GM06990 (cell line): ENCODE results near the gene PGRMC2.

ENCODE experiments used
- DNase-seq: peaks from one replicate; pipeline ENCODE4 v3.0.0-alpha.2; 2011; ENCODE audit not compliant: insufficient read length; ENCODE audit errors: extremely low read depth
- H3K27me3 ChIP-seq: replicated peaks from 2 replicates; pipeline ENCODE4 v1.6.0; 2011; ENCODE audit warnings: low read length; ENCODE audit not compliant: control insufficient read depth, insufficient read depth
- H3K36me3 ChIP-seq: 2 replicates; pipeline ENCODE4 v1.5.1; 2011; ENCODE audit warnings: low read length; ENCODE audit not compliant: control insufficient read depth, insufficient read depth
- H3K4me3 ChIP-seq: replicated peaks from 2 replicates; pipeline ENCODE4 v1.5.1; 2011; ENCODE audit warnings: low read depth, mild to moderate bottlenecking, control low read depth, low read length
- TF ChIP-seq, protein P1 (sequence below): IDR thresholded peaks from 2 replicates; pipeline ENCODE4 v1.5.1; 2011; ENCODE audit warnings: low read length, control low read depth, mild to moderate bottlenecking, inconsistent platforms; ENCODE audit not compliant: insufficient read depth, poor library complexity, severe bottlenecking

PGRMC2 gene

DNA sequence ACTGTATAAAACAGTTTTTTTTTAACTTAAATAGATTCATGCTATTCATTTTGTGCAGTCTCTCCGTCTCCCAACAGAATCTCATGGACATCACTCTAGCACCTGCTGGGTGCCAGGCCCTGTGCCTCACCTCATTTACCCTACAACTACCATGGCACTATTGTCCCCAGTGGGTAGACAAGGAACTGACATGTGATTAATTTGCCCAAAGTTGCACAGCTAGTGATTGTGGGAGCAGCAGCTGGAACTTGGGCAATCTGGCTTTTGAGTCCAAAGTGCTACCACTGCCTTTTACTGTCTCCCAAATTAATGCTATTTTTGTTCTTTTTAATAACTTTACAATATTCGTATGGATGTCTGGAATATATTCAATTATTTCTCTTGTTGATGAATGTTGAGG, 11.2 kb upstream of the PGRMC2 start:
- Histone ChIP-seq H3K27me3 (no peaks in the 10 kb centered on the region), H3K36me3 (no peaks in the 10 kb centered on the region), H3K4me3 (no peak overlapping the region)
- TF ChIP-seq, protein P1, sequence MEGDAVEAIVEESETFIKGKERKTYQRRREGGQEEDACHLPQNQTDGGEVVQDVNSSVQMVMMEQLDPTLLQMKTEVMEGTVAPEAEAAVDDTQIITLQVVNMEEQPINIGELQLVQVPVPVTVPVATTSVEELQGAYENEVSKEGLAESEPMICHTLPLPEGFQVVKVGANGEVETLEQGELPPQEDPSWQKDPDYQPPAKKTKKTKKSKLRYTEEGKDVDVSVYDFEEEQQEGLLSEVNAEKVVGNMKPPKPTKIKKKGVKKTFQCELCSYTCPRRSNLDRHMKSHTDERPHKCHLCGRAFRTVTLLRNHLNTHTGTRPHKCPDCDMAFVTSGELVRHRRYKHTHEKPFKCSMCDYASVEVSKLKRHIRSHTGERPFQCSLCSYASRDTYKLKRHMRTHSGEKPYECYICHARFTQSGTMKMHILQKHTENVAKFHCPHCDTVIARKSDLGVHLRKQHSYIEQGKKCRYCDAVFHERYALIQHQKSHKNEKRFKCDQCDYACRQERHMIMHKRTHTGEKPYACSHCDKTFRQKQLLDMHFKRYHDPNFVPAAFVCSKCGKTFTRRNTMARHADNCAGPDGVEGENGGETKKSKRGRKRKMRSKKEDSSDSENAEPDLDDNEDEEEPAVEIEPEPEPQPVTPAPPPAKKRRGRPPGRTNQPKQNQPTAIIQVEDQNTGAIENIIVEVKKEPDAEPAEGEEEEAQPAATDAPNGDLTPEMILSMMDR = no peak
- no peak for DNase-seq

DNA sequence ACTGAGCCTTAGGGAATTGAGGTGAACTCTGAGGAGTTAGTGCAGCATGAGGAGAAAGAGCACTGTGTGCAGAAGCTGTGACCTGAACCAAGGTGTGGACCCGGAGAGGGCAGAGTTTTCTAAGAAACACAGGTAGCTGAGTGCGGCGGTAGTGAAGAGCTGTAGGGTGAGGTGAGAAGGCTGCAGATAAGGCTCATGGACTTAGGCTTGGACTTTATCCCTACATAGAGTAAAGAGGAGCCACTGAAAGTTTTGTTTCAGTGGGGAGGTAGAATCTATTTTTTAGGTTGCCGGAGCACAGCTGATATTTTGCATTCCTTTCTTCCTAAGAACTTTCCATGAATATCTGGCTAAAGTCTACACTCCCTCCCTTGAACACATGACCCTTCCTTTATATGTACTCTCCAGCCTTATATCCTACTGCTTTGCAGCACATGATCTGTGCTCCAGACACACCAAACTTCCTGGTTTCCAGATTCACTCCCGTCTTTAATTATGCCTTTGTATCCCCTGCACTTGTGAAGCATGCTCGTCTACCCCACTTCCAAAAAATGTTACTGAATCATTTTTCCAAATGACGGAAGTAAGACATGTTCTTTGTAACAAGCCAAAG, 10.6 kb upstream of the PGRMC2 start:
- Histone ChIP-seq H3K36me3 (no peaks in the 10 kb centered on the region), H3K27me3 (no peaks in the 10 kb centered on the region), H3K4me3 (no peak overlapping the region)
- DNase-seq = no peak
- TF ChIP-seq, protein P1 = no peak

DNA sequence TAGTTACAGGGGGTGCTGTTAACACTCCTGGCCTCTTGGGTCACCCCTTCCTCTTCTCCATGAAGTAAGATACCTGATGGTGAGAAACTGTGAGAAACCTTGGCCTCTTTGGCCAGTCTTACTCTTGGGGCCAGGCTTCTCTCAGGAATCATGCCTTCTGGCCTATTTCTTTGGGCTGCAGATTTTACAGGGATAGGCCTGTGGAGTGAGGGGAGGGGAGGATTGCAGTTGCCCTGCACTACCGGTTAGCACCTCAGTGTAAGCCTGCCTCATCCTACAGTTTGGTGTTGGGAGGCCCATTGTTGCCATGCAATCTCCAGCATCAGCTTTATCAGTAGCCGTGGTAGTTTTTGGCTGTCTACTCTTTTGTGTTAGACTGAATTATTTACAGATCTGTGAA, 7.6 kb upstream of the PGRMC2 start:
- no peak for DNase-seq
- H3K36me3 ChIP-seq = no peaks in the 10 kb centered on the region
- no peak overlapping the region for H3K4me3 ChIP-seq
- H3K27me3 ChIP-seq = no peaks in the 10 kb centered on the region
- TF ChIP-seq, protein P1 = no peak

DNA sequence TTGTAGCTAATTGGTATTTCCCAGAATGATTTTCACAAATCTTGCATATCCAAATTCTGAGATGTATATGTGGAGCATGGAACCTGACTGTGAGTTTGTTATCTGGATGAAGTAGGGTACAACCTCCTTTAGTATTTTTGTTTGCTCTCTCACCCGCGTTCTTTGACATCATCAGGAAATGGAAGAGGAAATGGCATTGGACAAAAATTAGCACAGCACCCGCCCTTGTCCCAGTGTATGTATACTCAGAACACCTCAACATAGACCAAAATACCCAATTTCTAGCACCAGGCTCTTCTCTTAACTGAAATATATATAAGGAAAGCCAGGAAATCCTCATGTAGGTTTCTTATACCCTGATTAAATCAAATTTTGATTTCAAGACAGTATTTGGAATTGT, 6.9 kb upstream of the PGRMC2 start:
- Histone ChIP-seq H3K36me3 (no peaks in the 10 kb centered on the region), H3K27me3 (no peaks in the 10 kb centered on the region), H3K4me3 (no peak overlapping the region)
- no peak for DNase-seq
- TF ChIP-seq, protein P1 = no peak

DNA sequence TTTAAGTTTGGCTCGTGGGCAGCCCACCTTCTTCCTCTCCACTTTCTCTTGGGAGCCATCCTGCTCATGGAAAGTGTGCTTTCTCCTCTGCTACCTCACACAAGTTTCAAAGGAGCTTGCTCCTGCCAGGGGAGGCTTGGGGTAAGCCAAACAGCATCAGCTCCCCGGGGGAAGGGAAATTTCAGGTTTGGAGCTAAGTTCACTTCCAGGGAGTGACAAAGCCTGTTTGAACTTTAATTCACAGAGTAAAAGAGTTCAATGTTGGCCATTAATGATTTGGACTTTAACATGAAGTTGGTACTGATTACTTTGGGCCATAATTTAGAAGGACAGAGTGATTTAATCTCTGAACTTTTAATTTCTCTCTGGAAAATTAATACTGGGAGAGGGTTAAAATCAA, 4.7 kb upstream of the PGRMC2 start:
- Histone ChIP-seq H3K36me3 (no peaks in the 10 kb centered on the region), H3K27me3 (no peaks in the 10 kb centered on the region), H3K4me3 (no peak overlapping the region)
- DNase-seq = no peak
- TF ChIP-seq, protein P1 = no peak

DNA sequence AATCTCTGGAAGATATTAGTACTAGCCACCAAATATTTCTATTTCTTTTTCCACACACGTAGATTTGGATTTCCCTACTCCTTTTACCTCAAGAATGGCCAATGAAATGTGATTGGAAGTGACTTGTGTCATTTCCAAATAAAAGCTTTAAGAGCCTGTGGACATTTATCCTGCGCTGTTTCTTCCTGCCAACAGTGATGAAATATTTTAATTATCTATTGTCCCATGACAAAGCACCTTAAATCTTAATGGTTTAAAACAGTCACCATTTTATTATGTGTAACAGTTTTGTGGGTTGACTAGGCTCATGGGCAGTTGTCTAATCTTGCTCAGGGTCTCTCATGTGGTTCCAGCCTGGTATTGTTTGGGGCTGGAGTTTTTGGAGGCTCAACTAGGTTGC, 3.5 kb upstream of the PGRMC2 start:
- no peaks in the 10 kb centered on the region for H3K27me3 ChIP-seq
- TF ChIP-seq, protein P1 = no peak

More for the DNA sequence above, 3.5 kb upstream of the PGRMC2 start:
- DNase-seq = no peak
- no peaks in the 10 kb centered on the region for H3K36me3 ChIP-seq
- H3K4me3 ChIP-seq = no peak overlapping the region
